AG04449 (cell line): ENCODE data around the gene GAN.

ENCODE experiments used
- CTCF ChIA-PET: fragments of 350-600 bp; formaldehyde crosslinking; extraction: SDS; loops from one replicate; lab custom pipeline; 2021; ENCODE audit warnings: antibody characterized with exemption; lab: Yijun Ruan, JAX
- POLR2A ChIA-PET: fragments of 400-600, 350-600 bp; formaldehyde crosslinking; extraction: SDS; loops from one replicate; lab custom pipeline; 2020; ENCODE audit warnings: antibody characterized with exemption, inconsistent platforms; lab: Yijun Ruan, JAX
- DNase-seq: peaks from one replicate; pipeline ENCODE4 v3.0.0-alpha.2; 2010; ENCODE audit warnings: low read depth, low spot score
- H3K4me3 ChIP-seq: 2 replicates; pipeline ENCODE4 v1.5.1; 2011; ENCODE audit warnings: low read depth, mild to moderate bottlenecking, control low read depth, low read length
- TF ChIP-seq, protein P1 (sequence below): IDR thresholded peaks from one replicate; pipeline ENCODE4 v1.5.1; 2011; ENCODE audit warnings: mild to moderate bottlenecking, moderate library complexity, low read length, control low read depth, inconsistent platforms; ENCODE audit not compliant: insufficient read depth; ENCODE audit errors: missing control alignments

Gene GAN

GRCh38 chr16:81279392-81279791 lies 35.4 kb upstream of the GAN start:
- ChIA-PET POLR2A (no interaction called here), CTCF (interaction anchor here (1.3 kb wide), 1 partner anchor 18 kb away, joined by 3 read pairs; no protein-coding TSS in a partner anchor)

DNA sequence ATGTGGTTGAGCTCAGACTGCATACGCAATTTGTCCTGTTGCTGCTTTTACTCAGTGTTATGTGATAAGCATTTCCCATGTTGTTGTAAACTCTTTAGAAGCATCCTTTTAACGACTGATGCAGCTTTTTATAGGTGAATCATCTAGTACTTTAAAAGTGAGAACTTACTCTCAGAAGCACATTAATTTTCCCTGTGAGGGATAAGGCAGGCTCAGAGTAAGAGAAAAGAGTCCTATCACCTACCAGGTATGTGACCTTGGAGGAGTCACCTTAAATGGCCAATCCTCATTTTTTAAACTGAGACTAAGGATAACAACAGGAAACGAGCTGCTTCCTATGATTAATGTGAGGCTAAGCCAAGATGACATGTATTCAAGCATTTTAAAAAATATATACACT lies 34.4 kb upstream of the GAN start:
- POLR2A ChIA-PET, result no interaction called here
- DNase-seq, result no peak
- CTCF ChIA-PET, result interaction anchor here (1.3 kb wide), 1 partner anchor 19 kb away, joined by 3 read pairs; no protein-coding TSS in a partner anchor
- H3K4me3 ChIP-seq, result no peak overlapping the region
- TF ChIP-seq, protein P1, sequence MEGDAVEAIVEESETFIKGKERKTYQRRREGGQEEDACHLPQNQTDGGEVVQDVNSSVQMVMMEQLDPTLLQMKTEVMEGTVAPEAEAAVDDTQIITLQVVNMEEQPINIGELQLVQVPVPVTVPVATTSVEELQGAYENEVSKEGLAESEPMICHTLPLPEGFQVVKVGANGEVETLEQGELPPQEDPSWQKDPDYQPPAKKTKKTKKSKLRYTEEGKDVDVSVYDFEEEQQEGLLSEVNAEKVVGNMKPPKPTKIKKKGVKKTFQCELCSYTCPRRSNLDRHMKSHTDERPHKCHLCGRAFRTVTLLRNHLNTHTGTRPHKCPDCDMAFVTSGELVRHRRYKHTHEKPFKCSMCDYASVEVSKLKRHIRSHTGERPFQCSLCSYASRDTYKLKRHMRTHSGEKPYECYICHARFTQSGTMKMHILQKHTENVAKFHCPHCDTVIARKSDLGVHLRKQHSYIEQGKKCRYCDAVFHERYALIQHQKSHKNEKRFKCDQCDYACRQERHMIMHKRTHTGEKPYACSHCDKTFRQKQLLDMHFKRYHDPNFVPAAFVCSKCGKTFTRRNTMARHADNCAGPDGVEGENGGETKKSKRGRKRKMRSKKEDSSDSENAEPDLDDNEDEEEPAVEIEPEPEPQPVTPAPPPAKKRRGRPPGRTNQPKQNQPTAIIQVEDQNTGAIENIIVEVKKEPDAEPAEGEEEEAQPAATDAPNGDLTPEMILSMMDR, result no peak

More at GRCh38 chr16:81279392-81279791, 35.4 kb upstream of the GAN start:
- no peak overlapping the region for H3K4me3 ChIP-seq
- peak; percentile 5 for DNase-seq
- TF ChIP-seq, protein P1, result no peak

DNA sequence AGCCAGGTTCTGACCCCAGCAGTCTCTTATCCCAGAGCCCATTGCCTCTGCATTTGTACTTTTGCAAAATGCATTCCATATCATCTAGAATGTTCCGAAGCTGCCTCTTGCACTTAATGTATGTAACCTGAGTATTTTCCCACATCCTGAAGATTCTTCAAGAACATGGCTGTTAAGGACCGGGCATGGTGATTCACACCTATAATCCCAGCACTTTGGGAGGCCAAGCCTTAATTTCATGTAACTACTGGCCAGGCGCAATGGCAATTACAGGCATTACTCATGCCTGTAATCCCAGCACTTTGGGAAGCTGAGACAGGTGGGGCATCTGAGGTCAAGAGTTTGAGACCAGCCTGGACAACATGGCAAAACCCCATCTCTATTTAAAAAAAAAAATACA lies 31.7 kb upstream of the GAN start:
- POLR2A ChIA-PET, result no interaction called here
- TF ChIP-seq, protein P1, result no peak
- no peak overlapping the region for H3K4me3 ChIP-seq
- DNase-seq, result no peak
- CTCF ChIA-PET, result no interaction called here

GRCh38 chr16:81284995-81285600 lies 29.7 kb upstream of the GAN start:
- no peak overlapping the region for H3K4me3 ChIP-seq
- TF ChIP-seq, protein P1, result no peak
- CTCF ChIA-PET, result interaction anchor here (0.9 kb wide), 1 partner anchor 24 kb away, joined by 3 read pairs; no protein-coding TSS in a partner anchor
- POLR2A ChIA-PET, result no interaction called here
- DNase-seq, result no peak

GRCh38 chr16:81286190-81286589 lies 28.6 kb upstream of the GAN start:
- TF ChIP-seq, protein P1, result no peak
- ChIA-PET CTCF (no interaction called here), POLR2A (no interaction called here)
- H3K4me3 ChIP-seq, result no peak overlapping the region
- DNase-seq, result no peak

GRCh38 chr16:81291117-81291516 lies 23.6 kb upstream of the GAN start:
- H3K4me3 ChIP-seq, result no peak overlapping the region
- TF ChIP-seq, protein P1, result no peak
- CTCF ChIA-PET, result no interaction called here
- POLR2A ChIA-PET, result no interaction called here
- DNase-seq, result no peak
